Heart left ventricle (tissue), 16 donors: ENCODE data around the gene SIRT1. TPM values are rescaled to one million over a fixed set of nuclear protein-coding genes. Genes with fewer than 3 reads are reported as not detected.
"Not testable (repeated sequence)": the region's sequence is repeated elsewhere in the genome, so short reads cannot be mapped to it uniquely, and the experiment has no call there.

Experiments
- ATAC-seq, 4 donors: fragments of 200-7000 bp; cut with Tn5 transposase; one replicate each; pipeline ENCODE4 v1.9.1; 2020 to 2022; ENCODE audit warnings: moderate library complexity in 4 of 4, mild to moderate bottlenecking in 3 of 4, moderate number of reproducible peaks in 1 of 4
- DNase-seq, 5 donors: peaks; one replicate each; pipeline ENCODE4 v3.0.0-alpha.2; 2020
- H3K27ac ChIP-seq, 12 donors: fragments of 200-600 bp; sonication (generic) in 4 of 12; one replicate each; pipeline versions ENCODE4 v1.5.0 to v1.8.0; 2016 to 2022; ENCODE audit warnings: mild to moderate bottlenecking in 2 of 12
- H3K27me3 ChIP-seq, 9 donors: fragments of 200-600 bp; sonication (generic) in 2 of 9; one replicate each; pipeline versions ENCODE4 v1.5.1 to v1.8.0; 2016 to 2022; ENCODE audit warnings: mild to moderate bottlenecking in 3 of 9
- H3K36me3 ChIP-seq, 9 donors: fragments of 200-600 bp; sonication (generic) in 2 of 9; one replicate each; pipeline versions ENCODE4 v1.5.0 to v1.8.0; 2018 to 2022; ENCODE audit warnings: mild to moderate bottlenecking in 2 of 9
- H3K4me1 ChIP-seq, 12 donors: fragments of 200-600 bp; sonication (generic) in 4 of 12; one replicate each; pipeline versions ENCODE4 v1.5.0 to v1.8.0; 2016 to 2022; ENCODE audit warnings: mild to moderate bottlenecking in 3 of 12
- H3K4me3 ChIP-seq, 12 donors: fragments of 200-600 bp; sonication (generic) in 4 of 12; one replicate each; pipeline versions ENCODE4 v1.5.0 to v1.8.0; 2017 to 2022; ENCODE audit warnings: mild to moderate bottlenecking in 9 of 12, moderate library complexity in 4 of 12
- H3K9me3 ChIP-seq, 12 donors: fragments of 200-600 bp; sonication (generic) in 4 of 12; one replicate each; pipeline versions ENCODE4 v1.5.0 to v1.8.0; 2016 to 2022; ENCODE audit warnings: mild to moderate bottlenecking in 1 of 12
- CTCF ChIP-seq, 12 donors: fragments of 200-600 bp; sonication (generic) in 4 of 12; IDR thresholded peaks; one replicate each; pipeline versions ENCODE4 v1.5.0 to v1.8.0; 2018 to 2022; ENCODE audit warnings: antibody characterized with exemption in 12 of 12, mild to moderate bottlenecking in 5 of 12
- POLR2A ChIP-seq, 2 donors: fragments of 450-650 bp; IDR thresholded peaks; one replicate each; pipeline ENCODE4 v1.6.1; 2017; ENCODE audit warnings: antibody characterized with exemption in 2 of 2, mild to moderate bottlenecking in 2 of 2, moderate library complexity in 2 of 2
- WGBS, 4 donors: extraction: QIAGEN DNeasy Blood & Tissue Kit in 2 of 4; methylation state at CpG; one replicate each; pipeline versions ENCODE4 v1.1.5 to v1.1.7; 2013 to 2018; 5-methylcytosine and 5-hydroxymethylcytosine counted together
- intact Hi-C, 10 donors: fragments of 100-400 bp; cut with DNase I; formaldehyde crosslinking; loops; one replicate each; pipeline versions ENCODE4 v1.11.1 to v1.14.2; 2022
- long read RNA-seq, 3 donors: library from polyadenylated mRNA; unstranded; transcript quantifications; one replicate each; pipeline ENCODE4 v2.0.0, GENCODE V29; 2020 to 2021
- polyA plus RNA-seq, 2 donors: library from polyadenylated mRNA; stranded (reverse); fragments of 200-250 nt; gene quantifications; one replicate each; pipeline ENCODE4 v1.2.3, GENCODE V29; 2013
- total RNA-seq, 9 donors: library from RNA; depleted of rRNA in 2 of 9; stranded (reverse); fragments of >200 nt in 2 of 9; fragmentation: NEBNext Ultra II Directional in 3 of 9; extraction: Animal tissue kit (Norgen Biotek cat#: 25700) in 3 of 9; gene quantifications; one replicate each; pipeline versions ENCODE4 v1.1.0 to v1.2.4, GENCODE V29; 2016 to 2023
- donor health status: ischemic (EF 13 %, LVEDD 7.1; RV severe dilation, severe dysfunction).
- donor health status: healthy with polysubstance abuse.
- donor health status: DM: no; HTN: yes; CAD: no.
- donor health status: DM: no; HTN: no; CAD: no.
- donor health status: ischemic (EF 25% LVEDD 6.9; RV normal size, moderate dysfunction).
- donor health status: ischemic (EF 25% LVEDD 5.7; RV mildly dilated, moderate dysfunction).
- donor health status: healthy.
- donor health status: DM: yes; HTN: yes; CAD: no.
- donor health status: ischemic (EF 35%, LVEDD 5.7; RV mildly dilated, moderate dysfunction).
- donor health status: nonischemic (EF 11% LVEDD 7.7; RV severe dilation, severe dysfunction).
- donor health status: DM: yes; HTN: yes; CAD: no.
- donor health status: PGD.
- donor health status: ischemic (EF 29% LVEDD 5.4; RV normal size, mild dysfunction).
- donor health status: nonischemic (EF 23%, LVEDD 6.1; RV moderate dilation, normal function).

The SIRT1 gene
- total RNA-seq (10 to 100 TPM in 6 of 9 donors, 1 to 10 TPM in 3; 9.4 to 19.1 (median 12.5) TPM), polyA plus RNA-seq (1 to 10 TPM; 6.0 to 9.2 TPM)
- long read RNA-seq, donor 1, full-length matches to known transcripts, result 24 of 26 reads
- long read RNA-seq, donor 1, partial matches to known transcripts, result 0 of 26 reads
- long read RNA-seq, donor 1, other reads (novel, unspliced or antisense), result 2 of 26 reads
- long read RNA-seq, donor 2, full-length matches to known transcripts, result 1 of 3 reads
- long read RNA-seq, donor 2, partial matches to known transcripts, result 0 of 3 reads
- long read RNA-seq, donor 2, other reads (novel, unspliced or antisense), result 2 of 3 reads
- long read RNA-seq, donor 3, full-length matches to known transcripts, result 20 of 24 reads
- long read RNA-seq, donor 3, partial matches to known transcripts, result 0 of 24 reads
- long read RNA-seq, donor 3, other reads (novel, unspliced or antisense), result 4 of 24 reads

GRCh38 chr10:67884313-67884841 lies at the start of gene SIRT1:
SIRT1 (plus strand) TSS chr10:67884656; CDS start chr10:67884722, 66 bp downstream.
- H3K27ac ChIP-seq, result peak within 1 kb of the TSS; percentile 84 to 98 (median 94)
- H3K36me3 ChIP-seq, result peaks cover 0 to 30% (median 27%) of the 10 kb centered on the region in 9 donors
- ATAC-seq, result peak; percentile 95 to 97 (median 96)
- DNase-seq, result peak; percentile 97 to 99 (median 98)
- no peaks in the 10 kb centered on the region for H3K27me3 ChIP-seq
- no peaks in the 10 kb centered on the region for H3K9me3 ChIP-seq
- peaks cover 0 to 30% (median 13%) of the 10 kb centered on the region in 12 donors for H3K4me1 ChIP-seq
- 0 to 1% (median 1%) methylated on average over 30 to 62 of the region's 62 CpGs for WGBS, 4 donors
- peak within 1 kb of the TSS; percentile 58 to 98 (median 82) for H3K4me3 ChIP-seq
- TF ChIP-seq POLR2A (IDR thresholded peaks at IDR 0.05), result peak; percentile 43 to 96
- peak in 3 of 12 donors; percentile 9 to 25 (median 10) for TF ChIP-seq CTCF (IDR thresholded peaks at IDR 0.05)
- intact Hi-C loops, result loop anchor here in 8 of 10 donors (1.0 to 10.0 kb wide), 6 partner anchors 34 to 450 kb away; partner anchors contain the start of genes HERC4 (in 6 of the 8), HNRNPH3 (in 4 of the 8) and PBLD (in 4 of the 8)

- 55 to 77% (median 68%) methylated on average over 6 of the region's 6 CpGs for WGBS, 4 donors
- intact Hi-C loops, DNase-seq, H3K4me3 ChIP-seq, H3K9me3 ChIP-seq, H3K36me3 ChIP-seq, ATAC-seq, H3K27ac ChIP-seq, H3K4me1 ChIP-seq, H3K27me3 ChIP-seq: not testable (repeated sequence)
Measured at GRCh38 chr10:67835541-67836394, 48.7 kb upstream of the SIRT1 start.

GRCh38 chr10:67836488-67836887 lies 48.0 kb upstream of the SIRT1 start:
- H3K27ac ChIP-seq, result no peak overlapping the region
- no peak for DNase-seq
- WGBS, 4 donors, result 37 to 60% (median 41%) methylated on average over 2 of the region's 2 CpGs
- no peak for TF ChIP-seq CTCF (IDR thresholded peaks at IDR 0.05)
- no peak for TF ChIP-seq POLR2A (IDR thresholded peaks at IDR 0.05)
- intact Hi-C loops, result no loop called here
- no peak overlapping the region for H3K4me3 ChIP-seq
- peaks cover 0 to 7% (median 3%) of the 10 kb centered on the region in 12 donors for H3K4me1 ChIP-seq
- H3K9me3 ChIP-seq, result peaks cover 0 to 5% (median 0%) of the 10 kb centered on the region in 12 donors
- ATAC-seq, result no peak
- H3K36me3 ChIP-seq, result no peaks in the 10 kb centered on the region
- no peaks in the 10 kb centered on the region for H3K27me3 ChIP-seq

GRCh38 chr10:67836972-67837371 lies 47.5 kb upstream of the SIRT1 start:
- Histone ChIP-seq H3K27ac (no peak overlapping the region), H3K4me1 (peaks cover 0 to 7% (median 3%) of the 10 kb centered on the region in 12 donors), H3K36me3 (no peaks in the 10 kb centered on the region), H3K4me3 (peak overlapping the region in 8 of 12 donors; percentile 42 to 55 (median 48)), H3K9me3 (peaks cover 0 to 9% (median 0%) of the 10 kb centered on the region in 12 donors), H3K27me3 (no peaks in the 10 kb centered on the region)
- no peak for ATAC-seq
- intact Hi-C loops, result no loop called here
- TF ChIP-seq POLR2A (IDR thresholded peaks at IDR 0.05) (no peak), CTCF (IDR thresholded peaks at IDR 0.05) (no peak)
- WGBS, 4 donors, result 72 to 77% (median 75%) methylated on average over 1 of the region's 1 CpG
- DNase-seq, result no peak
